Stimulated activated CD8-positive, alpha-beta memory T cell treated with anti-CD3 and anti-CD28 coated beads, Interleukin-15, amount 100 ng/mL, for 24 hours (primary cell): Measurements from ENCODE around the gene TNS1.
"Not testable (repeated sequence)": the region's sequence is repeated elsewhere in the genome, so short reads cannot be mapped to it uniquely, and the experiment has no call there.

Source experiments
- DNase-seq: peaks from one replicate; pipeline ENCODE4 v3.0.0-alpha.2; 2020; ENCODE audit warnings: low read depth

The TNS1 gene

GRCh38 chr2:218002845-218003180, at the start of gene TNS1:
TNS1 (minus strand) TSS chr2:218002995; CDS start chr2:218002872, 123 bp downstream.
- no peak for DNase-seq

- DNase-seq = no peak
Observed at GRCh38 chr2:218051903-218052302, 49.1 kb upstream of the TNS1 start.

- DNase-seq = no peak
Observed at GRCh38 chr2:218047536-218048225, 44.9 kb upstream of the TNS1 start.

GRCh38 chr2:218046238-218046637, 43.4 kb upstream of the TNS1 start:
- no peak for DNase-seq

- DNase-seq = not testable (repeated sequence)
Observed at GRCh38 chr2:218044599-218044998, 41.8 kb upstream of the TNS1 start.

GRCh38 chr2:218043701-218044109, 40.9 kb upstream of the TNS1 start:
- DNase-seq = no peak

- no peak for DNase-seq
Observed at GRCh38 chr2:218043100-218043499, 40.3 kb upstream of the TNS1 start.

GRCh38 chr2:218041302-218042168, 38.7 kb upstream of the TNS1 start:
- no peak for DNase-seq

- no peak for DNase-seq
Observed at GRCh38 chr2:218040883-218041282, 38.1 kb upstream of the TNS1 start.

- no peak for DNase-seq
Observed at GRCh38 chr2:218039171-218039570, 36.4 kb upstream of the TNS1 start.

GRCh38 chr2:218036371-218036770, 33.6 kb upstream of the TNS1 start:
- no peak for DNase-seq

GRCh38 chr2:218035463-218036100, 32.8 kb upstream of the TNS1 start:
- DNase-seq = no peak

- DNase-seq = peak; percentile 28
Observed at GRCh38 chr2:218034497-218035213, 31.9 kb upstream of the TNS1 start.

- no peak for DNase-seq
Observed at GRCh38 chr2:218033590-218034496, 31.0 kb upstream of the TNS1 start.

GRCh38 chr2:218033208-218033589, 30.4 kb upstream of the TNS1 start:
- DNase-seq = no peak

GRCh38 chr2:218032336-218033171, 29.8 kb upstream of the TNS1 start:
- DNase-seq = no peak

GRCh38 chr2:218031771-218032257, 29.0 kb upstream of the TNS1 start:
- DNase-seq = no peak

- DNase-seq = no peak
Observed at GRCh38 chr2:218031261-218031660, 28.5 kb upstream of the TNS1 start.

- DNase-seq = no peak
Observed at GRCh38 chr2:218030409-218031195, 27.8 kb upstream of the TNS1 start.
